B cell (primary cell): ENCODE data around the gene ABCA1.

ENCODE experiments used
- CTCF ChIP-seq: fragments of 200-600 bp; IDR thresholded peaks from one replicate; pipeline ENCODE4 v1.8.0; 2022; ENCODE audit warnings: antibody characterized with exemption, mild to moderate bottlenecking
- EZH2 ChIP-seq: IDR thresholded peaks from 2 replicates; pipeline ENCODE4 v1.6.1; 2012; ENCODE audit warnings: borderline replicate concordance, low read depth, mild to moderate bottlenecking, moderate library complexity, low read length; ENCODE audit not compliant: insufficient read depth, poor library complexity, severe bottlenecking

GRCh38 chr9:104826911-104827310, 101.0 kb downstream of the ABCA1 start:
- TF ChIP-seq CTCF, result no peak
- no peak for TF ChIP-seq EZH2
